A549 (cell line): Measurements from ENCODE around the gene TRIM50. TPM values are rescaled to one million over a fixed set of nuclear protein-coding genes. Genes with fewer than 3 reads are reported as not detected.
"Not testable (repeated sequence)": the region's sequence is repeated elsewhere in the genome, so short reads cannot be mapped to it uniquely, and the experiment has no call there.

Source experiments
- ATAC-seq, 2 experiments: fragments of 200-7000 bp in 1 of 2; fragments of >200 bp in 1 of 2; cut with Nextera tagmentation in 1 of 2; cut with Tn5 transposase in 1 of 2; 3 replicates each; pipeline versions ENCODE4 v1.8.0 to v1.9.1; 2018 to 2020; ENCODE audit warnings: mild to moderate bottlenecking in 1 of 2, moderate library complexity in 1 of 2
- CTCF ChIA-PET: fragments of 300-600 bp; sonication (Branson Sonifier 250); formaldehyde crosslinking; extraction: SDS; loops from one replicate; lab custom pipeline; 2021; ENCODE audit warnings: antibody characterized with exemption, inconsistent platforms; lab: Yijun Ruan, JAX
- POLR2A ChIA-PET: fragments of 350-600 bp; formaldehyde crosslinking; extraction: SDS; loops from one replicate; lab custom pipeline; 2021; ENCODE audit warnings: antibody characterized with exemption, inconsistent platforms; lab: Yijun Ruan, JAX
- DNase-seq, 2 experiments: peaks; one replicate each; pipeline versions ENCODE4 v3.0.0 to v3.0.0-alpha.2; 2011 to 2016; ENCODE audit warnings: low read depth in 1 of 2, low spot score in 1 of 2
- FAIRE-seq: peaks from 2 replicates; lab custom pipeline; 2011; peaks lifted over from hg19 to GRCh38; lab: Jason Lieb, UNC
- H3K27ac ChIP-seq, 2 experiments: fragments of >200 bp; sonication (Bioruptor Twin); formaldehyde crosslinking; 3 replicates each; pipeline ENCODE4 v1.5.1; 2016 to 2017
- H3K4me1 ChIP-seq: fragments of >200 bp; sonication (Bioruptor Twin); formaldehyde crosslinking; 3 replicates; pipeline ENCODE4 v1.6.1; 2016
- H3K4me2 ChIP-seq: fragments of >200 bp; sonication (Bioruptor Twin); formaldehyde crosslinking; 3 replicates; pipeline ENCODE4 v1.6.1; 2016
- H3K4me3 ChIP-seq: fragments of >200 bp; sonication (Bioruptor Twin); formaldehyde crosslinking; 3 replicates; pipeline ENCODE4 v1.5.1; 2016
- H3K9me3 ChIP-seq: fragments of >200 bp; sonication (Bioruptor Twin); formaldehyde crosslinking; 3 replicates; pipeline ENCODE4 v1.6.1; 2016
- MAFK ChIP-seq: fragments of 450-650 bp; IDR thresholded peaks from 2 replicates; pipeline ENCODE4 v1.6.1; 2014; ENCODE audit not compliant: partially characterized antibody
- RAD21 ChIP-seq, 2 experiments: fragments of >200 bp in 1 of 2; sonication (Bioruptor Twin) in 1 of 2; formaldehyde crosslinking in 1 of 2; IDR thresholded peaks in 1 of 2; conservative IDR thresholded peaks in 1 of 2; 2 replicates in 1 of 2; 3 replicates in 1 of 2; pipeline ENCODE4 v1.6.1; 2012 to 2018; ENCODE audit warnings: inconsistent platforms in 1 of 2
- SMC3 ChIP-seq: fragments of >200 bp; sonication (Bioruptor Twin); formaldehyde crosslinking; IDR thresholded peaks from 3 replicates; pipeline ENCODE4 v1.6.1; 2018; ENCODE audit warnings: inconsistent platforms
- USF2 ChIP-seq: fragments of 450-650 bp; IDR thresholded peaks from 2 replicates; pipeline ENCODE4 v1.6.1; 2014; ENCODE audit warnings: antibody characterized with exemption
- WGBS: methylation state at CpG from one replicate; pipeline ENCODE4 v1.1.6; 2017; ENCODE audit errors: missing lambda C conversion rate; 5-methylcytosine and 5-hydroxymethylcytosine counted together
- polyA plus RNA-seq, 4 experiments: library from polyadenylated mRNA; depleted of rRNA in 3 of 4; stranded (reverse); fragments of >200 nt; fragmentation: RNase III in 1 of 4; extraction: RNeasy Plus Mini Kit Qiagen cat#74134 plus additional on column Dnase treatment in 1 of 4; gene quantifications; 2 replicates in 3 of 4; 3 replicates in 1 of 4; pipeline ENCODE4 v1.2.3, GENCODE V29; 2011 to 2017
- TF ChIP-seq, protein P1 (sequence below): fragments of >200 bp; sonication (Bioruptor Twin); formaldehyde crosslinking; IDR thresholded peaks from 3 replicates; pipeline ENCODE4 v1.5.1; 2016

TRIM50 gene
- polyA plus RNA-seq, 2 of the 4 experiments (the other 2 are of a cell fraction): not detected

- WGBS: 38% methylated on average over 21 of the region's 31 CpGs
- H3K4me1 ChIP-seq, FAIRE-seq, H3K9me3 ChIP-seq, POLR2A ChIA-PET, H3K4me3 ChIP-seq, H3K27ac ChIP-seq: not testable (repeated sequence)
- TF ChIP-seq, protein P1, sequence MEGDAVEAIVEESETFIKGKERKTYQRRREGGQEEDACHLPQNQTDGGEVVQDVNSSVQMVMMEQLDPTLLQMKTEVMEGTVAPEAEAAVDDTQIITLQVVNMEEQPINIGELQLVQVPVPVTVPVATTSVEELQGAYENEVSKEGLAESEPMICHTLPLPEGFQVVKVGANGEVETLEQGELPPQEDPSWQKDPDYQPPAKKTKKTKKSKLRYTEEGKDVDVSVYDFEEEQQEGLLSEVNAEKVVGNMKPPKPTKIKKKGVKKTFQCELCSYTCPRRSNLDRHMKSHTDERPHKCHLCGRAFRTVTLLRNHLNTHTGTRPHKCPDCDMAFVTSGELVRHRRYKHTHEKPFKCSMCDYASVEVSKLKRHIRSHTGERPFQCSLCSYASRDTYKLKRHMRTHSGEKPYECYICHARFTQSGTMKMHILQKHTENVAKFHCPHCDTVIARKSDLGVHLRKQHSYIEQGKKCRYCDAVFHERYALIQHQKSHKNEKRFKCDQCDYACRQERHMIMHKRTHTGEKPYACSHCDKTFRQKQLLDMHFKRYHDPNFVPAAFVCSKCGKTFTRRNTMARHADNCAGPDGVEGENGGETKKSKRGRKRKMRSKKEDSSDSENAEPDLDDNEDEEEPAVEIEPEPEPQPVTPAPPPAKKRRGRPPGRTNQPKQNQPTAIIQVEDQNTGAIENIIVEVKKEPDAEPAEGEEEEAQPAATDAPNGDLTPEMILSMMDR: peak; percentile 56
- peak; percentile 48; the same call in 1 of the 2 replicates for TF ChIP-seq USF2
- peak; percentile 65 for TF ChIP-seq SMC3
- TF ChIP-seq RAD21 (conservative IDR thresholded peaks at IDR 0.05 in 1 of 2, IDR thresholded peaks at IDR 0.05 in 1 of 2): peak; percentile 60 to 67
- DNase-seq (peak; percentile 62 to 84), ATAC-seq (peak; percentile 72 to 94)
- H3K4me2 ChIP-seq: peak overlapping the region; percentile 56
- CTCF ChIA-PET: interaction anchor here (0.6 to 6.0 kb wide), 24 partner anchors 9 to 411 kb away, joined by 3 to 70 read pairs (median 5); partner anchors contain the start of gene FZD9
These were observed 3.6 kb downstream of the TRIM50 start for GRCh38 chr7:73324081-73324845.

DNA sequence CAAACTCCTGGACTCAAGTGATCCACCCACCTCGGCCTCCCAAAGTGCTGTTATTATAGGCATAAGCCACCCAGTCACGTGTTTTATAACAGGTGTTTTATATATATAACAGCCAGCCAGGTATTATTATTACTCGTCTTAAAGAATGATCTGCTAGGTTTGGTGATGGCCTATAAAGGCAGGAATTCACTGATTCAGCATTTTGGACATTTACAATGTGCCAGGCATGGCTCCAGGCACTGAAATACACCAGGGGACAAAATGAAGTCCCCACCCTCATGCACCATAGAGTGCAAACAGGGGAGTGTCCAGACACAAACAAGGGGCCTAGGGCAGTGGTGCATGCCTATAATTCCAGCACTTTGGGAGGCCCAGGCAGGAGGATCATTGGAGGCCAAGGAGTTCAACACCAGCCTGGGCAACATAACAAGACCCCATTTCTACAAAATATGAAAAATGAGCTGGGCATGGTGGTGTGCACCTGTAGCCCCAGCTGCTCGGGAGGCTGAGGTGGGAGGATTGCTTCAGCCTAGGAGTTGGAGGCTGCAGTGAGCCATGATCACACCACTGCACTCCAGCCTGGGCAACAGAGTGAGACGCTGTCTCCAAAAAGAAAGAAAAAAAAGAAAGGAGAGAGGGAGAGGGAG lies 4.3 kb downstream of the TRIM50 start:
- 78% methylated on average over 4 of the region's 5 CpGs for WGBS
- not testable (repeated sequence) for DNase-seq, H3K4me1 ChIP-seq
- H3K4me2 ChIP-seq: peak overlapping the region; percentile 56
- CTCF ChIA-PET: interaction anchor here (0.6 to 6.0 kb wide), 25 partner anchors 9 to 412 kb away, joined by 3 to 70 read pairs (median 5); partner anchors contain the start of gene FZD9
- peak; percentile 68 for TF ChIP-seq MAFK
- TF ChIP-seq, all 56 proteins: peak for 1; not testable (repeated sequence) for 55
- H3K4me3 ChIP-seq, FAIRE-seq, ATAC-seq, POLR2A ChIA-PET, H3K9me3 ChIP-seq, H3K27ac ChIP-seq: not testable (repeated sequence)

GRCh38 chr7:73320009-73320408 lies 7.9 kb downstream of the TRIM50 start:
- POLR2A ChIA-PET, H3K4me3 ChIP-seq, ATAC-seq, H3K9me3 ChIP-seq, H3K27ac ChIP-seq, H3K4me2 ChIP-seq, DNase-seq, H3K4me1 ChIP-seq, FAIRE-seq: not testable (repeated sequence)
- CTCF ChIA-PET: interaction anchor here (1.2 kb wide), 2 partner anchors 8 to 13 kb away, joined by 3 to 5 read pairs; no protein-coding TSS in a partner anchor
- 81% methylated on average over 8 of the region's 9 CpGs for WGBS

DNA sequence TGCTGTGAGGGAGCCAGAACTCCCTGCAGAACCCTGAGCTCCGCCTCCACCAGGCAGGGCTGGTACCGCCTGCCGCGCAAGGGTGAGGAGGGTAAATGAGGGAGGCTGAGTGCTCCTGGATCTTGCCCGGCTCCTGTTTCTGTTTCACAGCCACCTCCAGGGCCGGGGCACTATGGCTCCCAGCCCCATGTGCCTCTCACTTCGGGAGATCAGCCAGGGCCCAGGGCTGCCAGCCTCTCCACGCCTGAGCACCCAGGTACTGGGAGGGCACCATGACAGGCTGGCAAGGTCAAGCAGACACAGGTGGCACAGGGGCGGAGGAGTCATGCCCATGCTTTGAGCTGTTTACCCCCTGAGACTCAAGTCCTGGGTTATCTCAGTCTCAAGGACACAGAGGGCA lies 8.3 kb downstream of the TRIM50 start:
- ATAC-seq, H3K4me2 ChIP-seq, FAIRE-seq, H3K27ac ChIP-seq, POLR2A ChIA-PET, H3K4me3 ChIP-seq, H3K9me3 ChIP-seq, H3K4me1 ChIP-seq, DNase-seq: not testable (repeated sequence)
- CTCF ChIA-PET: interaction anchor here (1.2 kb wide), 2 partner anchors 8 to 13 kb away, joined by 3 to 5 read pairs; no protein-coding TSS in a partner anchor
- WGBS: 82% methylated on average over 2 of the region's 9 CpGs

DNA sequence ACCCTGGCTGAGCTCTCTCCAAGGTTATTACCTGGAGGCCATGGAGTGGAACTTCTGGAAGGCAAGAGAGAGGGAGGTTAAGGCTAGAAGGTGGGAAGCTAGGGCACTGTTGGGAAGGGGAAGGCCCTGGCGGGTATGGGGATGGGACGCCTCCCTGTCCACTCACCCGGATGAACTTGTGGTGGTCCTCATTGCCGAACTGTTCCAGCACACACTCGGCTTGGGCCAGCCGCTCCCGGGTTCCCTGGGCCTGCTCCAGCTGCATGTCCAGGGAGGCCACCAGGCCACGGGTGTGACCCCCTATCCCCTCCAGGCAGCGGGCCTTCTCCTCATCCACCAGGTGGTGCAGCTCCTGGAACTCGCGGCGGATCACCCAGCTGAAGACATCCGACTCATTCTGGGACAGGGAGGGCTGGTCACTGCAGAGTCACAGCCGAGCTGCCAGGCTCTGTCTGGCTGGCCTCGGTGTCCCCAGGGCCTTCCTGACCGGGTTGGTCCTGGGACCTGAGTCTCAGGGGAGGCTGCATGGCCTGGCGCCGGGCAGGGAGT lies 9.2 kb downstream of the TRIM50 start:
- H3K9me3 ChIP-seq, H3K27ac ChIP-seq, H3K4me2 ChIP-seq, FAIRE-seq, H3K4me1 ChIP-seq, CTCF ChIA-PET, DNase-seq, H3K4me3 ChIP-seq, POLR2A ChIA-PET: not testable (repeated sequence)
- peak; percentile 60 to 69 for ATAC-seq
- WGBS: 80% methylated on average over 10 of the region's 18 CpGs
